ENCODE measurements around the gene ACTG1.

GRCh38 chr17:81489012-81489997 lies 23.3 kb downstream of the ACTG1 start:
- TF ChIP-seq POLR2A (IDR thresholded peaks at IDR 0.05) (no peak), CTCF (IDR thresholded peaks at IDR 0.05) (no peak)
